ENCODE data around the gene LRRTM4.
"Not testable (repeated sequence)": the region's sequence is repeated elsewhere in the genome, so short reads cannot be mapped to it uniquely, and the experiment has no call there.

The LRRTM4 gene

GRCh38 chr2:77309725-77310124 lies 212.5 kb downstream of the LRRTM4 start:
- no peak for DNase-seq

DNA sequence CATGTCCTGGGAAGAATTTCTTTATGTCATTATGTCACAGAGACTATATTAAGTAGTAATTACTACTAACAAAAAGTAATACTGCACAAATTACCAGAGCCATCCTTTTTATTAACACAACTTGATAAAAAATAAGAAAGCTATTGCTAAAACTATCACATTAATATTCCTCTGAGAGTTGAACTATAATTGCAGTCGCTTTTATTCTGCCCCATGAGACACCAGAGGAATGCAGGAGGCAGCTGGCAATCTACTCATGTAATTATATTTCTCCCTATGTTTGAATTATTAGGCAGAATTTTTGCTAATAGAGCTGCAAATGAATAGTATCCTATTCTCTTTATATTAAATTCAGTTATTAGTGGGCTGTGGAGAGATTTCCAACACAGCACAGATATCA lies 220.7 kb downstream of the LRRTM4 start:
- no peak for DNase-seq

DNA sequence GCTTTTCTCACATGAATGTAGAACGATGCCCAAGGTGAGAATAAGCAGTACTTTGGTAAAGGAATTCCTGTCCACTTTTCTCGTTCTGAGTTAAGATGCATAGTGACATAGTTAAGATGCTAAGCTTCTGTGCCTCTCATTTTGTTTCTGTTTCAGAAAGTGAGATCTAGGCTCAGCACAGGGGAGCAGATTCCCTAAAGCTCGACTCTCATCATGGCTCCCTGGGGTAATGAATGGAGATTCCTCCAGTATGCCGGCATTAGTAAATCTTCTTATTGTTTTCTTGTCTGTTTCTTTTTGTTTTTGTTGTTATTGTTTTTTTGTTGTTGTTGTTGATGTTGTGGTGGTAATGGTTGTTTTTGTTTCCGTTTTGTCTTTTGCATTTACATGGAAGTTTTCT lies 225.4 kb downstream of the LRRTM4 start:
- DNase-seq: no peak

GRCh38 chr2:77294474-77294873 lies 227.7 kb downstream of the LRRTM4 start:
- no peak for DNase-seq

GRCh38 chr2:77284353-77284752 lies 237.8 kb downstream of the LRRTM4 start:
- no peak for DNase-seq

DNA sequence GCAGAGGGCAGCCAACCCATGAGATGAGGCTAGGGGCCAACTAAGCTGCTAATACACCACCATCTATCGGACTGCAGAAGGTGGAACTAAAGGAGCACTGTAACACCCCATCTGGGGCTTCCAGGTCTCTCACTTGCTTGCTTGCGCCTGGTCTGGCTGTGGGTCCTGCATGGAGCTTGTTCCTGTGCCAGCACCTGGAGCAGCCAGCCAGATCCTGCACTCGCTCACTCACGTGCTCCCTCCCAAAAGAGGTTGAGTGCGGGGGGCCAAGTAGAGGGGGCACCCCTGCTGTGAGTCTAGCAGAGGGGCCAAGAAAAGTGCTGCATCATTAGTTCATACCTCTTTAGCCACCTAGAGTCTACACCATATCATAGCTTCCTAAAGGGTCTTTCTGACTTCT lies 250.9 kb downstream of the LRRTM4 start:
- DNase-seq: no peak

DNA sequence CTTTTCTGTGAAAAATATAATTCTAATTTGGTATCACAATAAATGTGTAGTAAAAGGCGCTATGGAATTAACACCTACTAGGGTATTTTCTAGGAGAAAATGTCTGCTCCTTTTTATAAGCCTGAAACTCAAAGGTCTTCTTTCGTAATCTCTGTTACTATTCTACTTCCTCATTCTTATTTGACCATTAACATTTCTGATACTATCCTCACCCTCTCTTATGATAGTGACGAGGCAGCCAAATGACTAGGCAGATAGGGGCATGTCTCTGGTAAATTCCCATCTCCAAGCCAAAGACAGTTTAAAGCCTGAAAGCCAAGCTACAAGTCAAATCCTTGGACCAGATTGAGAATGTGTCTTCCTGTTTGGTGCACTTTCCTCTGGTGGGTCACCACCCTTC lies 251.7 kb downstream of the LRRTM4 start:
- no peak for DNase-seq

GRCh38 chr2:77268626-77269025 lies 253.6 kb downstream of the LRRTM4 start:
- no peak for DNase-seq

DNA sequence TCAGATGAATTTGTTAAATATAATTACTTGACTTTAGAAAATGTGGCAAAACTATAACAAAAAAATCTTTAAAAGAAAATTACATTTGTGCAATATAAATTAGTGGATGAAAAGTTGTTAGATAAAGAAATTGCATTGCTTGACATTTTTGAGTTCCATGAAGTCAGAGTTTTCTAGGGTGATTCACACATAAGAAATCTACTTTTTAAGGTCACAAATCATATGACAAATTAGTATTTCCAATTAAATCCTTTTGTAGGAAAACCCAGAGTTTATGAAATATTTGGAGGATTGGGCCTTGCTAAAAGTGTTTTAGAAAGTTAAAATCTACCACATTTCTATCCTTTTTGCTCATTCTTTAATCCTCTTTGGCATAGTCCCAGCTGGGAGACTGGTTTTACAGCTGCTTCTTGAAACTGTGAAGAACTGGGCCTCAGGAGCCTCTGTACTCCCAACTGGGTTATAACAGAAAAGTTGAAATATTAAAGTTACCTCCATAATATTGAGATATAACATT lies 289.2 kb downstream of the LRRTM4 start:
- DNase-seq: no peak

GRCh38 chr2:77228391-77228790 lies 293.8 kb downstream of the LRRTM4 start:
- DNase-seq: no peak

GRCh38 chr2:77210725-77211124 lies 311.5 kb downstream of the LRRTM4 start:
- DNase-seq: no peak

GRCh38 chr2:77207331-77207730 lies 314.8 kb downstream of the LRRTM4 start:
- no peak for DNase-seq

GRCh38 chr2:77201755-77202154 lies 320.4 kb downstream of the LRRTM4 start:
- no peak for DNase-seq

DNA sequence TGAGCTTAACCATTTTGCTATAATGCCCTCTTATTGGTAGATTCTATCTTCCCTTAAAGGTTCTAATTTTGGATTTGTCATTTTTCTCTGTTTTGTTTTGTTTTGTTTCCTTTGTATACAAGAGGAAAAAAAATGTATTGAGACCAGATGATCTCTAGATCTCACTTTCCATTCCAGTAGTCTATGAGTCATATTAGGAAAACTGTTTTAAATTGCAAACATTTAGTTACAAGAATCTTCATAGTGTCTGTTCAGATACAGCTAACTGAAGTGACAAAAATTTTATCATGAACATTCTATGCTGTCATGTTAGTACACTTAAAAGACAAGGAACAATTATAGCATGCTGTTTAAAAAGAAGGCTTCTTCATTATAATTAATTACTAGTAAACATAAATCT lies 322.8 kb downstream of the LRRTM4 start:
- no peak for DNase-seq

DNA sequence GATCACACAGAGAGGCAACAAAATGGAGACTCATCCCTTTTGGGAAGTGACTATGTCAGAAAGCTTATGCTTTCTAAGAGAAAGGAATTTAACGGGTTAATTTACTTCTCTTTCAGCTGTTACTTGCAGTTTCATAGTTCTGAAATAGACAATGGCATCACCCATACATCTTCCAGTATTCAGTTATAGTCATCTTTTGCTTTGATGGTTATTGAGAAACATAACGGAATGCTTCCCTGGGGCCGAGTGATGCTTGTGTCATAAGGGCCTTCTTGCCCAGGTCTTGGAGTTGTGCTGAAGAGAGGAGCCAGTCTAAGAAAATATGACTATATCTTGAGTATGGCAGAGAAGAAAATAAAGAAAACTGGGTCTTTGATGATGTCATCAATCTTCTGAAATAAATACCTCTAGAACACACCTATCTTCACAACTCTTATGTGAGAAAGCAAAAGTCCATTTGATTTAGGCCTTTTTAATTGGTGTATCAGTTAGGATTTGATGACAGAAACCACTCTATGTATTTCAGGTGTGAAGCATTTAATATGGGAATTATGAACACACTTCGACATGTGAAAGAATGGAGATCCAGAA lies 328.2 kb downstream of the LRRTM4 start:
- no peak for DNase-seq

DNA sequence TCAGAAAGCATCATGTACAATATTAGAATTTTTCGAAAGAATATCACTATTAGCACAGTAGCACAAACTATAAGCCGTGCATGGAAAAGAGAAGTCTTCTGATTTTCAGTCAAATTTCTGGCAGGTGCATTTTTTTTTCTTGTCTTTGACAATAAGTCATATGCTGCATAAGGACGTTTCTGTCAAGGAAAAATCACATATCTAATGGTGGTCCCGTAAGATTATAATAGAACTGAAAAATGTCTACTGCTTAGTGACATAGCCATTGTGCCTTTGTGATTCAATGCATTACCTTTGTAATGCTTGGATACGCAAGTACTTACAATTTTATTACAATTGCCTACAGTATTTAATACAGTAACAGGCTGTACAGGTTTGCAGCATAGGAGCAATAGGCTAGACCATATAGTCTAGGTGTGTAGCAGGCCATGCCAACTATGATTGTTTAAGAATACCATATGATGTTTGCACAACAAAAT lies 329.3 kb downstream of the LRRTM4 start:
- no peak for DNase-seq

GRCh38 chr2:77191665-77192064 lies 330.5 kb downstream of the LRRTM4 start:
- DNase-seq: no peak

GRCh38 chr2:77190721-77191346 lies 331.3 kb downstream of the LRRTM4 start:
- no peak for DNase-seq

DNA sequence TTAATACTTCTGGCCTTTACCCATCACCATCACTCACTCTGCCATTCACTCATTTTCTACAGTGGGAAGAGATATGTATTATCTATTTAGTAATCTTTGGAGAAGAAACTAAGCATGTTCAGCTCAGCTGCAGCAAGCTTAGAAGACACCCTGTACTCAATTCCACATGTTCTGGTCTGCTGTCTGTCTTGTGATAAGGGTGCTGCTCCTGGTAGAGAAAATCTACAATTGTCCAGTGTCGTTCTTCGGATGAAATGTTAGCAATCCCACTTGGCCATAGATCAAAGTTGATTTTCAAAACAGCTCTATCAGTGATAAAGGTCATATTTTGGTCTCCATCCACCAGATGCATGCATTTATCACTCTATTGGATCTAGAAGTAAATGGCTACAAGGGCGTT lies 337.1 kb downstream of the LRRTM4 start:
- no peak for DNase-seq

- no peak for DNase-seq
Measured at GRCh38 chr2:77179297-77179696, 342.9 kb downstream of the LRRTM4 start.

GRCh38 chr2:77175266-77175780 lies 346.9 kb downstream of the LRRTM4 start:
- not testable (repeated sequence) for DNase-seq

DNA sequence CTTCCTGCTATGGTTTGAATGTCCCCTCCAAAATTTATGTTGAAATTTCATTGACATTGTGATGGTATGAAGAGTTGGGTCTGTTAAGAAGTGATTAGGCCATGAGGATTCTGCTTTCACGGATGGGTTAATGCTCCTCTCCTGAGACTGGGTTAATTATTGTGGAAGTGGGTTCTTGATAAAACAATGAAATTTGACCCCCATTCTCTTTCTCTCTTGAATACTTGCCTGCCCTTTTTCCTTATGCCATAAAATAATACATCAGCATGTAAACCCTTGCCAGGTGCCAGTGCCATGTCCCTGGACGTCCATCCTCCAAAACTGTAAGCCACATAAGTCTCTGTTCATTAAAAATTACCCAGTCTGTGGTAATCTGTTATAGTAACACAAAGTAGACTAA lies 352.8 kb downstream of the LRRTM4 start:
- no peak for DNase-seq

- DNase-seq: not testable (repeated sequence)
Measured at GRCh38 chr2:77164021-77164420, 358.2 kb downstream of the LRRTM4 start.

GRCh38 chr2:77161009-77161408 lies 361.2 kb downstream of the LRRTM4 start:
- DNase-seq: no peak

- DNase-seq: no peak
Measured at GRCh38 chr2:77156599-77156998, 365.6 kb downstream of the LRRTM4 start.
